GM18907 (cell line): ENCODE results near the gene NPTX2.

ENCODE experiments used
- ATAC-seq: cut with Tn5 transposase; IDR thresholded peaks from one replicate; pipeline ENCODE4 v1.9.1; 2021; ENCODE audit warnings: mild to moderate bottlenecking, moderate library complexity; ENCODE audit not compliant: unreplicated experiment

NPTX2 gene

DNA sequence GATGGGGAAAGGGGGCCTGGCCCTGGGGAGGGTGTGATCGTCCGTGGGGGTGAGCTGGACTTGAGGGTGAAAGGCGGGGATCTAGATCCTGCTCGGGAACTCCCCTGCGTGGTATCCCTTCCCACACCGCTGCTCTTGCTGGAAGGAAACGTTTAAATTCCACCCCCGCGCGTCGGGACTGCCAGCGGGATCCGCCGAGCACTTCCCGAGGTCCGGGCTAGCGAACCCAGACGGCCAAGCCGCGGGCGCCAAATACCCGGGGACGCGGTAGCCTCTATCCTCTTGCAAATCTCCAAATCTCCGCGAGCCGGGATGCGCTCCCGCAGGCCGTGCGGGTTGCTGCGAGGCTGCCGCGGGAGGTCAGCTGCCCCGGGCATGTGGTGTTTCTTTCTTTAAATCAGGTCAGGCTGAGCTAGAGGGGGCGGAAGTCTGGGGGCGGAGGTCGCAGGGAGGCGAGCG is 904 bp downstream of the NPTX2 start:
- no peak for ATAC-seq

GRCh38 chr7:98618786-98619185 is 1.7 kb downstream of the NPTX2 start:
- no peak for ATAC-seq

- ATAC-seq = no peak
Measured at GRCh38 chr7:98619450-98620321, 2.6 kb downstream of the NPTX2 start.

- ATAC-seq = no peak
Measured at GRCh38 chr7:98621573-98622482, 4.7 kb downstream of the NPTX2 start.

GRCh38 chr7:98622926-98623325 is 5.8 kb downstream of the NPTX2 start:
- ATAC-seq = no peak

DNA sequence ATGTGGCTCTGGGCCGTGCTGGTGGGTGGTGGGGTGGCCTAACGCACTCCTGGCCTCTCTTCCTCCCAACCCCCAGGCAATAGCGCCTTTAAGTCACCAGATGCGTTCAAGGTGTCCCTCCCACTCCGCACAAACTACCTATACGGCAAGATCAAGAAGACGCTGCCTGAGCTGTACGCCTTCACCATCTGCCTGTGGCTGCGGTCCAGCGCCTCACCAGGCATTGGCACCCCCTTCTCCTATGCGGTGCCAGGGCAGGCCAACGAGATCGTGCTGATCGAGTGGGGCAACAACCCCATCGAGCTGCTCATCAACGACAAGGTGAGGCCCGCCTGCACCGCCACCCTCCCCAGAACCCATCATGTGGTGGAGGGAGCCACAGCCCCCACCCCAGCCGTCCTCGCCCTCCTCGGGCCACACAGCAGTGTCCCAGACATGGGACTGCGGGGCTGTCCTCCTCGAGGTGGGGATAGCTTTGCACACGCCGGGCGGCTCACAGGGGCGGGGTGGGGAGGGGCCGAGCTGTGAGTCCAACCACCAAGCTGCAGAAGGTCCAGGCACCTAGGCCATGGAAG is 7.8 kb downstream of the NPTX2 start:
- no peak for ATAC-seq

DNA sequence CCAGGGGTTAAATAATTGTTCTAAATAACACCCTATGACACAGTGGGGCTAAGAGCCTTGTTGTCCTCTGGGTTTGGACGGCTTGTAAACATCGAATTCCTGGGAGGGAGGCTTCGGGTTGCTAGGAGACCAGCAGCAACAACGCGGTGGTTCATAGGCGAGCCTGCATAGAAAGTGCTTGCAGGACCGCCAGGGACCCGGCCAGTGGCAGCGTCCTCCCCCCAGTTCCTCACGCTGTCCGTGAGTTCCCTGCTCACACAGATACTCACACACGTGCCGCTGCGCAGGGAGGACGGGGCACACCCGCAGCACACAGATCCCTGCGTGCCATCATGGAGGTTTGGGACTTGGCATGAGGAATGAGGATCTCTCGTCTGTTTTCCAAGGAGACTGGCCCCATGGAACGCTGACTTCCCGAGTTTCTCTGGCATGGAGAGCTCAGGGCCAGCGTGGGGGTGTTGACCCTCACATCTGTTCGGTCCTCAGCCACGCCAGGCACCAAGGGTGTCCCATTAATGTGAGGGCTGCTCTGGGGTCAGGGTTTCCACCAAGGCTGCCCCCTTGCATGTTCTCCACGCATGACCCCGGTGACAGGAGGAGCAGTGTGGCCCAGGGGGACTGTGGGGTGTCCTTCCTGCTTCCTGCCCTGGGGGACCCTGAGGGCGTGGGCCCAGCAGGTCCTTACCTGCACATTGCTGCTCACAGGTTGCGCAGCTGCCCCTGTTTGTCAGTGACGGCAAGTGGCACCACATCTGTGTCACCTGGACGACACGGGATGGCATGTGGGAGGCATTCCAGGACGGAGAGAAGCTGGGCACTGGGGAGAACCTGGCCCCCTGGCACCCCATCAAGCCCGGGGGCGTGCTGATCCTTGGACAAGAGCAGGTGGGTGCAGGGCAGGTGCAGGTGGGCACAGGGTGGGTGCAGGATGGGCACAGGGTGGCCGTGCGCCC is 9.7 kb downstream of the NPTX2 start:
- ATAC-seq = no peak

GRCh38 chr7:98627413-98627790 is 10.3 kb downstream of the NPTX2 start:
- ATAC-seq = no peak

- no peak for ATAC-seq
Measured at GRCh38 chr7:98628418-98628817, 11.3 kb downstream of the NPTX2 start.

DNA sequence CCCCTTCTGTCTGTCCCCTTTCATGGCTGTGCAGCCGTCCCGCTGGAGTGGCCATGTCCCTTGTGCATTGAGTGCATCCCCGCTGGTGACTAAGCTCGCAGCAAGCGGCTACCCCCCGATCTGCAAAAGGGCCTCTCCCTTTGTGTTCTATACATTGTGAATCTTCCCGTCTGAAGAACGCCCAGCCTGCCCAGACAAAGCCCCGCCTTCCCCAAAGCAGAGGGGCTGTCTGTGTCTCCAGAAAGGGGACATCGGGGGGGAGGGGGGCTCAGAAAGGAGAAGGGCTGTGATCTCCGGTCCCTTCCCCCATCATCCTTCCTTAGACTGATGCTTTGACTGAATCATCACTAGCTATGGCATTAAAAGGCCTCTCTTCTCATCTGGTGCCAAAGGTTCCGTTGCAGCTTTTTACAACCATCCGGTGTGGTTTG is 11.9 kb downstream of the NPTX2 start:
- no peak for ATAC-seq

DNA sequence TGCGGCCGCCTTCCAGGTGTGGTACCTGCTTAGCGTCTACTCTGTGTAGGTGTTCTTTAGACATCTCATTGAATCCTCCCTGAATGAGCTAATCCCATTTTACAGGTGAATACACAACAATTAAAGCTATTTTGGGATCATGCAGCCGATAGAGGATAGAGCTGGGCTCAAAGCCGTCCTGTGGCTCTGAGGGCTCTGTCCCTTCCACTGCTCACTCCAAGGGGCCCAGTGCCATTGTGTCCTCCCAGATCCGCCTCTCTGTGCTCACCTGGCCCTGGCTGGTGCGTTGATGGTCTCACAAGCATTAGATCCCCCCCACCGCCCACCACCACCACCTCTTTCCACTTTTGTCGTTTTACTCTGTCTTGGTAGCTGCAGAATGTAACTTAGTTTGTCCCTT is 13.1 kb downstream of the NPTX2 start:
- ATAC-seq = no peak

DNA sequence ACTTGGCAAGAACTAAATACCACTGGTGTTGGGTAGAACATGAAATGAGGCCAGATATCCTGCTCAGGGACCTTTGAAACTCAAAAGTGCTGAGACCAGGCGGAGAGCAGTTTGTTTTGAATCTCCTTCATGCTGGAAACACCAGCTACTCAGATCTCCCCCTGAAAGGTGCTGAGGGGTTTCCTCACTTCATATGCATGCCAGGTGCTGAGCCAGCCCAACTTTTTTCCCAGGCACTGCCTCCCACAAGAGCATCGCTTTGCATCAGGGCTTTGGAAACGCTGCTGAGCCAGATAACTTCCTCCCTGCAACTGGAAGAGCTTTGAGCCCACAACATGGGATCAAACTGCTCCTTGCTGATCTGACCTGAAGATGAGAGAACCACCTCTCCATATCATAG is 13.7 kb downstream of the NPTX2 start:
- ATAC-seq = no peak

DNA sequence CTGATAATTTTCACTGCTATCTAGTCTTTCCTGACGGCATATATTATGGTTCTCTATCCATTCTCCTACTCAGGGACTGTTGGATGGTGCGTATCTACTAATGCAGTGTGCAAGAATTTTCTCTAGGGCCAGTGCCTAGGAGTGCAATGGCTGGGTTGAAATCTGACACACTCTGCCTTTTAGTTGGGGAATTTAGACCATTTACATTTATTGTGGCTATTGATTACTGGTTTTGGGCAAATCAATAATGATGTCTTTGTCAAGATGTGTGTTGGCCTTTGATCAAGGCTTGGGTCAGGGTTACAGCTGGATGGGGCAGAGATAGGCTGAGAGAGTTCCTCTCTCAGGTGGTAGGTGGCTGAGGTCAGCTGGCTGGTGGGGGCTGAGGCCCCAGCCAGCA is 21.8 kb downstream of the NPTX2 start:
- no peak for ATAC-seq

- no peak for ATAC-seq
Measured at GRCh38 chr7:98640375-98640774, 23.3 kb downstream of the NPTX2 start.

- ATAC-seq = peak; percentile 79
Measured at GRCh38 chr7:98641646-98642500, 24.8 kb downstream of the NPTX2 start.

DNA sequence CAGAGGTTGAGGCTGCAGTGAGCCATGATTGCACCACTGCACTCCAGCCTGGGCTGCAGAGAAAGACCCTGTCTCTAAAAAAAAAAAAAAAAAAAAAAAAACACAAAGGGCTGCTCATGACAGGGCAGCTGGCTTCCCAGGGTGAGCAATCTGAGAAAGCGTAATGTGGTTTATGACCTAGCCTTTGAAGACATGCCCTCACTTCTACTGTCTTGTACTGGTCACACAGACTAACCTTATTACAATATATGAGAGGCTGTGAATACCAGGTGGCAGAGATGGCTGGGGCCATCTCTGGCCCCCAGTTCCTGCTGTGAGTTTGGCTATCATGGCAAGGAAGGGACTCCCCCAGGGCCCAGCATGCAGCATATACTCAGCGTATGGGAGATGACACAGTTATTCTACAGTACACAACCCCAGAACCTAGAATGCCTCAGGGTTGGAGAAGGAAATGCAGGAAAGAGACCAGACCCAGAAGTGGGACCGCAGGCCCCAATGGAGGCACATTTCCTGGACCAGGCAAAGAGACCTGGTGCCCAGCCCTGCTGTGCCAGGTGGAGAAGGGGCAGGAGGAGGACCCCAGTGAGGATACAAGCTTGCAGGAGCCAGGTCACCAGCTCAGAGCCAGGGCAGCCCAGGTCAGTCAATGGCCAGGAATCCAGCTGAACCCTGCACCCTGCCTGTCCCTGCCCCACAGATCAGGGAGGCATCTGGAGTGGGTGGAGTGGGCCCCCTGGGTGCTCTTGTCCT is 26.3 kb downstream of the NPTX2 start:
- ATAC-seq = peak; percentile 34

- ATAC-seq = no peak
Measured at GRCh38 chr7:98646465-98646864, 29.4 kb downstream of the NPTX2 start.

DNA sequence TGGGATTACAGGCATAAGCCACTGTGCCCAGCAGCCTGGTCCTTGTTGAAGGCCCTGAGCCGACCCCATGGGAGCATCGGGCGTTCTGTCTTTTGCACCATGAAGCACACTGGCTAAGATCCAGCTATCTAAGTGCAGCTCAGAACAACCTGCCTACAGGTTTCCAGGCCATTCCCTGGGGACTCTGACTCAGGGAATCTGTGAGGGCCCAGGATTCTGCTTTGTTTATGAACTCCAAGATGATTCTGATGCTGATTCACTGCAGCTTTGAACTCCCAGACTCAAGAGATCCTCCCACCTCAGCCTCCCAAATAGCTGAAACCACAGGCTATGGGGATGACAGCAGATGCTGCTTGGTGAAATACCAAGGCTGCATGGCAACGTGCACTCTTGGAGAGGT is 30.2 kb downstream of the NPTX2 start:
- ATAC-seq = no peak

- ATAC-seq = no peak
Measured at GRCh38 chr7:98651760-98652159, 34.7 kb downstream of the NPTX2 start.
